K562 treated with DMSO at 1 percent for 12 hours (cell line): ENCODE results near the gene NAA16. TPM values are rescaled to one million over a fixed set of nuclear protein-coding genes. Genes with fewer than 3 reads are reported as not detected.

ENCODE experiments used
- total RNA-seq: library from RNA; unstranded; fragments of 300-600 nt; gene quantifications from 2 replicates; pipeline ENCODE4 v1.2.3, GENCODE V29; 2022; ENCODE audit not compliant: insufficient read depth

Gene NAA16
- total RNA-seq = 2.2 and 6.9 TPM in 2 replicates

GRCh38 chr13:41310963-41311405 is at the start of gene NAA16:
Gene NAA16 (plus strand): TSS chr13:41311267. CDS start chr13:41311529, 262 bp downstream.

DNA sequence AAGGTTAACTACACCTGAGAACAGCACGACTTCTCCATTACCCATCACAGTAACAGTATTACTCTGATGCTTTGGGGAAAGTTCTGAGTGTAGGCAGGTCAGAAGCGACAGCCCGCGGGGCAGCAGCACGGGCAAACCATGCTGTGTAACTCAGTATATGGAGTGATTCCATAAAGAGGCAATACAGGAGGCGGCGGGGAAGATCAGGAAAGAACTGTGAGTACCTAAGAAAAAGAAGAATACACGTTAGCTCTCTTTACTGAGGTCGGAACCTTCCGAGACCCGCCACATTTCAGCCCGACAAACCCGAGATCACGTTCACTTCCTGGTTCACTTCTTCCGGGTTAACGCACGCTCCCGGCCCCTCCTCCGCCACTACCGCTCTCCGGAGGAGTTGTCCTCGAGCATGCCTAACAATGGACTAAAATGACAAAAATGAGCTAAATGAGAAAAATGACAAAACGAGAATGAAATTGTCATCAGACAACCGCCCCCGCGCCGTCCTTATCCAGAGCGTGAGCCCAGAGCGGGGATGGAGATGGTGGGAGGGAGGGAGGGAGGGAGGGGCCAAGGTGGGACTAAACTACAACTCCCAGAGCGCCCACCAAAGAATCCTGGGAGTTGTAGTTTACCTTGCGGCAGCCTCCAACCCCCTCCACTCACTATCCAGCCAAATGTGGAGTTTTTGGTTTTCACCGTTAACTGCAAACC is 47.7 kb upstream of the NAA16 start, which contains the start of gene MTRF1:
Gene MTRF1 (minus strand): TSS at position 316 of the 711 bp plus-strand sequence. CDS start 2,669 bp downstream, outside the sequence.

Other genes starting within 250 kb of the NAA16 start
- gene WBP4, start 249.8 kb upstream of the NAA16 start, total RNA-seq = 7.3 and 9.0 TPM in 2 replicates
- 1.8 and 5.3 TPM in 2 replicates for gene KBTBD6, start 178.5 kb upstream of the NAA16 start, total RNA-seq
- gene KBTBD7, start 116.7 kb upstream of the NAA16 start, total RNA-seq = 3.1 and 6.0 TPM in 2 replicates
- gene MTRF1, start 47.7 kb upstream of the NAA16 start, total RNA-seq = 3.5 and 11.7 TPM in 2 replicates
- gene RGCC, start 146.3 kb downstream of the NAA16 start, total RNA-seq = 4.2 and 4.9 TPM in 2 replicates